GM21381 (cell line): ENCODE data around the gene ANO1.
"Not testable (repeated sequence)": the region's sequence is repeated elsewhere in the genome, so short reads cannot be mapped to it uniquely, and the experiment has no call there.

Source experiments
- ATAC-seq: cut with Tn5 transposase; IDR thresholded peaks from one replicate; pipeline ENCODE4 v1.9.1; 2021; ENCODE audit warnings: mild to moderate bottlenecking, moderate library complexity; ENCODE audit not compliant: unreplicated experiment

The ANO1 gene

DNA sequence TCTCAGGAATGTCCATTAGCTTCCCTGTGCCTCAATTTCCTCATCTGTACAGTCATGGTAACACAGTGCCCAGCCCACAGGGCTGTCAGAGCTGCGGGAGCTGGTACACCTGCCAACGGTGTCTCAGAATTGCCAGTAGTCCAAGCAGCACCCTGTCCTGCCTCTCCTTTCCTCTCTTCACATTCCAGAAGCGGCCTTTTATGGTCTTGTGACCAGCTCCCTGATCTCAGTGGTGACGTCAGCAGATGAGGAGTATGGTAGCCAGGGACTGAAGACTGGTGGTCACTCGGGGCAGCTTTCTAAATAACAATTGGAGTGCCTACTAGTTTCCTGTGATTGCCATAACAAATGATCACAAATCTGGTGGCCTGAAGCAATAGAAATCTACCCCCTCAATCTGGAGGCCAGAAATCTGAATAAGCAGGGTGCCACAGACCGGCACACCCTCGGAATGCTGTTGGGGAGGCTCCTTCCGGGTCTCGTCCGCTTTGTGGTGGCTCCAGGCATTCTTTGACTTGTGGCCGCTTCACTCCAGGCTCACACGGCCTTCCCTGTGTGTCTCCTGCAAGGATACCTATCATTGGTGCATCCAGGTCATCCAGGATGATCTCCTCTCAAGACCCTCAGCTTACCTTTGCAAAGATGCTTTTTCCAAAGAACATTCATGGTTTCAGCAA lies 127.1 kb downstream of the ANO1 start:
- ATAC-seq, result no peak

DNA sequence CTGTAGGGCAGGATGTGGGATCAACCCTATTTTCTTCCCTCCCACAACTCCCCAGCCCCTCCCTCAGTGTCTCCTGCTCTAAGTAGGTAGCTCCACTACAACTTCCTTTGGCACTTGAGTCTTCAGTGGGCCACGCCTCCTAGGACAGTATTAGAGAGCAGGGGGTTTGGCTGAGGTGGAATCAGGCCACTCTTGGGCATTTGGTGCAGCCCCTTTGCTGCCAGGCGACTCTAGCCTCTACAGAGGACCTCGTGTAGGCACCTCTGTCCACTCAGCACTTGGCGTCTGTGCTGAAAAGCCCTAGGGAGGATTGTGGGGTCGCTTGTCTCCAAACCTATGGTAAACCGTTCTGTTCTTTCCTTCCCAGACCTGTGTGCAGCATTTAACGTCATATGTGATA lies 127.6 kb downstream of the ANO1 start:
- no peak for ATAC-seq

DNA sequence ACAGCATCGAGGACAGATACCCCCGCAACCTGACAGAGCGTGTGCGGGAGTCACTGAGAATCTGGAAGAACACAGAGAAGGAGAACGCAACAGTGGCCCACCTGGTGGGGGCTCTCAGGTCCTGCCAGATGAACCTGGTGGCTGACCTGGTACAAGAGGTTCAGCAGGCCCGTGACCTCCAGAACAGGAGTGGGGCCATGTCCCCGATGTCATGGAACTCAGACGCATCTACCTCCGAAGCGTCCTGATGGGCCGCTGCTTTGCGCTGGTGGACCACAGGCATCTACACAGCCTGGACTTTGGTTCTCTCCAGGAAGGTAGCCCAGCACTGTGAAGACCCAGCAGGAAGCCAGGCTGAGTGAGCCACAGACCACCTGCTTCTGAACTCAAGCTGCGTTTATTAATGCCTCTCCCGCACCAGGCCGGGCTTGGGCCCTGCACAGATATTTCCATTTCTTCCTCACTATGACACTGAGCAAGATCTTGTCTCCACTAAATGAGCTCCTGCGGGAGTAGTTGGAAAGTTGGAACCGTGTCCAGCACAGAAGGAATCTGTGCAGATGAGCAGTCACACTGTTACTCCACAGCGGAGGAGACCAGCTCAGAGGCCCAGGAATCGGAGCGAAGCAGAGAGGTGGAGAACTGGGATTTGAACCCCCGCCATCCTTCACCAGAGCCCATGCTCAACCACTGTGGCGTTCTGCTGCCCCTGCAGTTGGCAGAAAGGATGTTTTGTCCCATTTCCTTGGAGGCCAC lies 128.3 kb downstream of the ANO1 start:
- no peak for ATAC-seq

DNA sequence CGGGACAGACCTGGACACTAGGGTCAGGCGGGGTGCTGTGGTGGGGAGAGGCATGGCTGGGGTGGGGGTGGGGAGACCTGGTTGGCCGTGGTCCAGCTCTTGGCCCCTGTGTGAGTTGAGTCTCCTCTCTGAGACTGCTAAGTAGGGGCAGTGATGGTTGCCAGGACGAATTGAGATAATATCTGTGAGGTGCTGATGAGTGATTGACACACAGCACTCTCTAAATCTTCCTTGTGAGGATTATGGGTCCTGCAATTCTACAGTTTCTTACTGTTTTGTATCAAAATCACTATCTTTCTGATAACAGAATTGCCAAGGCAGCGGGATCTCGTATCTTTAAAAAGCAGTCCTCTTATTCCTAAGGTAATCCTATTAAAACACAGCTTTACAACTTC lies 128.9 kb downstream of the ANO1 start:
- no peak for ATAC-seq

DNA sequence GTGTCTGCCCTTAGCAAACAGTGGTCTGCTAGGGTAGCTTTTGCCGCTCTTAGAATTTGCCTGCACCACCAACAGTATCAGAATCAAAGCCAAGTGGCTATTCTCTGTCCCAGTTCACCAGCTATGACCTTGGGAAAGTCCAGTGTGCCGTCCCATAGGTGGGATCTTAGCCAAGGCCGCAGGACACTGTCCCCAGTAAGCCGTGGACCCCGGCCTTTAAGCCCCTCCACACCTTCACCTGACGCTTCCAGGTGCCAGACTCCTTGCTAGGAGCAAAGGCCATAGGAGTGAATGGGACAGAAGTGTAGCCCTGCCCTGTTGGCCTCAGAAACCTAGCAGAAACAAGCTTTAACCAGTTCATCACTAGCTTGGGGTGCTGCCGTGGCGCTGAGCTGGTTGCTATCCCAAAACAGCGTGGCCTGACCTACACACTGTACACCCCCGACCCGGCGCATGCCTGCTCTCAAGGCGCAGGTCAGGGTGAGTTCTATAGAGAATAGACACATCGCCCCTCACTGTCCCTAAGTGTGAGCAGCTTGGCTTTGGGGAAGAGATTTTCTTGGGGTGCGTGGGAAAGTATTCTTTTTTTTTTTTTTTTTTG lies 129.5 kb downstream of the ANO1 start:
- no peak for ATAC-seq

DNA sequence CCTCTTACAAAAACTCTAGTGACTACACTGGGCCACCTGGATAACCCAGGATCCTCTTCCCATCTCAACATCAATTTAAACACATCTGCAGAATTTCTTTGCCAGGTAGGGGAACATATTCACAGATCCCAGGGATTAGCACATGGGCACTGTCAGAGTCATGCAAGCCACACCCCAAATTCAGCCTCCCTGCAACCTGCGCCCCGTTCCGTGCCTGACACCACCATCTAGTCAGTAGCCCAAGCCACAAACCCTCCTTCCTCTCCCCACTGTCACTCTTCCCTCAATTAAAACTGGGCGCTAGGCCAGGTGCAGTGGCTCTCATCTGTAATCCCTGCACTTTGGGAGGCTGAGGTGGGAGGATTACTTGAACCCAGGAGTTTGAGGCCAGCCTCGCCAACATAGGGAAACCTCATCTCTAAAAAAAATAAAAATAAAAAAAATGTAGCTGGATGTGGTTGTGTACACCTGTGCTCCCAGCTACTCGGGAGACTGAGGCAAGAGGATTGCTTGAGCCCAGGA lies 131.3 kb downstream of the ANO1 start:
- ATAC-seq, result no peak

DNA sequence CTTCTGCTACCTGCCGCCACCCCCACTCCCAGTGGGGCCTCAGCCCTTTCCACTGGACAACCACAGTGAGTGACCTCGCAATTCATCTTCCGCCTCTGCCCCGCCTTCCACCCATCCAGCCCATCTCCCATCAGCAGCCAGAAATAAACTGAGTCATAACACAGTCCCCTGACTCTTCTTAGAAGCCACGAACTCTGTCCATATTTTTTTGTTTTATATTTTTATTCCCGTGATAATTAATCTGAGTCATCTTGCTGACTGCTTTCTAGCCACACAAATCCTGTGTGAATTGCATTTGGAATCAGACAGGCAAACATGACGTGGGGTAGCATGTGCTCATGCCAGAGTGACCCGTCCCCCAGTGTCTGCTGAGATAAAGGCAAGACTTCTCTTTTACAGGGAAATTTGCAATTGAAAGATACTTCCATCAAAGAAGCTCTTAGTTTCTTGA lies 132.0 kb downstream of the ANO1 start:
- ATAC-seq, result no peak

DNA sequence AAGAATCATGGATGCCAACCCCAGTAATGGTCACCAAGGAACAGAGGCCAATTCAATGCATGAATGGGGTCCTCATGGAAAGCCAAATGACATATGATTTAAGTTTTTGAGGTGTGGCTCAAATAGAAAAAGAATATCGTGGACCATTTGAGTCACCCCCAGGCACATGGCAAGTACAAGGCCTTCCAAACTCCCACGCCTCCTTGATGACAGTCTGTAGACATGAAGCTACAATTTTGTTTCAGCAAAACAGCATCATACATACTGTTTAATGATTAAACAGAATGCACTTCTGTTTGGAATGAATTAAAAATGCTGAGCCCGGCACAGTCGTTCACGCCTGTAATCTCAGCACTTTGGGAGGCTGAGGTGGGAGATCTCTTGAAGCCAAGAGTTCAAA lies 132.4 kb downstream of the ANO1 start:
- no peak for ATAC-seq

DNA sequence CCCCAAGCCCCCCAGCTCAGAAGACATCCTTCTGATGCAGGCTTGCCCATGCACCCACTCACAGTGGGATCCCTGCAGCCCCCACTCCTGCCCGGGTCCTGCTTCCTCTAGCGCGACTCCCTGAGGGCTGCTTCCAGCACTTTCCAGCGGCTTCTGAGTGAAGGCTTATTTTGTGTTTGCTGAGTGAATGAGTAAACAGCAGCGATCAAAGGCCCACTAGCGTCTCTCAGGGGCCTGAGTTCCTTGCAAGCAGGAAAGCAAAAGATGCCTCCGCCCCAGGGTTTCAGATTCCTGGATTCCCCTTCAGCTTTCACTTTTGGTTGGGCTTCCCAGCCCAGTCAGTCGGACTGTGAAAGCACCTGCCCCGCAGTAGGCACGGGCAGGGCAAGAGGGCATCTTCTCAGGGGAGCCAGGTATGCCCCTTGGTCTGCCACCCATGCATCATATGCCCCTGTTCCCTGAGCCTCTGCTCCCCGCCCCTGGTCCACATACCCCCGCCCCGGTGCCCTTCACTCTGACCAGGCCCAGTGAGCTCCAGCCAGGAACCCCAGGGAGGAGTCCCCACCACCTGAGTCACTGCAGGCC lies 134.2 kb downstream of the ANO1 start:
- ATAC-seq, result no peak

DNA sequence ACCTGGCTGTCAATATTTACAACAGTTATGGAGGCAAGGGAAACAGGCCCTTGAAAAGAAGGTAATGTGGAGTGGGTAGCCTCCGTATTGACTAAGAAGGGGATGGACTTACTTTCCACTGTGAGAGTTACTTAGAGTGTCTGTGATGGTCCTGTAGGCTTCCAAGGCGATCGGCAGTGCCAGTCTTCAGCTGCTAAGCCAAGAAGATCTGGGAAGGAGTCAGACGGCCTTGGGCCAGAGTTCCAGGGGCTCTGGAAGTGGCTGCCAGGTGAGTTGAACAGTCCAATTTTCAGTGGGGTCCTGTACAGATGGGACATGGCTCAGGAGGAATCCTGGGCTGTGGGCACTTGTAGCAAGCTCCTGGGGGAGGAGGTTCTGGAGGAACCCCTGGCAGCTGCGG lies 139.3 kb downstream of the ANO1 start:
- ATAC-seq, result not testable (repeated sequence)

DNA sequence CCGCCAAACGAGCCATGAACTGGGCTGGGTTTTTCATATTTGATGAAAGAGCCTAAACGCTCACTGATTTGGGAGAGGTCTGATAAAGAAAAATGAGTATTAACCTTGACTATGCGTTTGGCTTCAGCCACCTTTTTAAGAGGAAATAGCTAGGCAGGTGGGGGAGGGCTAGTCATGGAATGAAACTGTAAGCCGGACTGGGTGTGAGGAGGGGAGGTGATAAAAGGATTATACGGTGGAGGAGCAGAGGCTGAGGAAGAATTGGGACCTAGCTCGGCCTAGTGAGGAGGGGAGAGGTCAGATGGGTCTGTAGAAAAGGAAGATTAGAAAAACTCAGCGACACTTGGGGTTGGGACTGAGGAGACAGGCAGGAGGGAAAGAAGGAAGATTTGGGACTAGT lies 140.0 kb downstream of the ANO1 start:
- not testable (repeated sequence) for ATAC-seq

DNA sequence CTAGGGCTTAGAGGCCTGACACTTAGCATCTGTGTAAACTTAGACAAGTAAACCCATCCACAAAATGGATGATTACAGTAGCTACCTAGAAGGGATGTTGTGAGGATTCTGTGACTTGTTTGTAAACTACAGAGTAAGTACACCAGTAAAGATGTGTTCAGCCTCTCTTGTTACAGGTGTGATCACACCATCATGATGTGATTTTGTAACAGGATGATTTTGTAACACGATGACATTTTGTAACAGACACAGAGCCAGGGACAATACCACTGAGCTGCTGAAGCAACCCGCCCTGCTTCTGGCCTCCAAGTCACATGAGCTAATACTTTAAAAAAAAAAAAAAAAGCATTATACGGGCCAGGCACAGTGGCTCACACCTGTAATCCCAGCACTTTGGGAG lies 142.0 kb downstream of the ANO1 start:
- ATAC-seq, result no peak

DNA sequence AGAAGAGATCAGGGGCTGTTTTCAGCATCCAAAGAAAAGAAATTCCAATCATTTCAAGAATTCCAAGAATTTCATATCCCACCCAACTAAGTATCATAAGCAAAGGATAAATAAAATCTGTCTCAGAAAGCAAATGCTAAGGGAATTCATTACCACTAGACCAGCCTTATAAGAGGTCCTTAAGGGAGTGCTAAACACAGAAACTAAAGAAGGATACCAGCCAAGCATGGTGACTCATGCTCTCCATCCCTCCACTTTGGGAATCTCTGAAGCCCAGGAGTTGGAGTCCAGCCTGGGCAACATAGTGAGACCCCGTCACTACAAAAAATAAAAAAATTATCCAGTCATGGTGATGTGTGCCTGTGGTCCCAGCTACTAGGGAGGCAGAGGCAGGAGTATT lies 142.8 kb downstream of the ANO1 start:
- ATAC-seq, result no peak

DNA sequence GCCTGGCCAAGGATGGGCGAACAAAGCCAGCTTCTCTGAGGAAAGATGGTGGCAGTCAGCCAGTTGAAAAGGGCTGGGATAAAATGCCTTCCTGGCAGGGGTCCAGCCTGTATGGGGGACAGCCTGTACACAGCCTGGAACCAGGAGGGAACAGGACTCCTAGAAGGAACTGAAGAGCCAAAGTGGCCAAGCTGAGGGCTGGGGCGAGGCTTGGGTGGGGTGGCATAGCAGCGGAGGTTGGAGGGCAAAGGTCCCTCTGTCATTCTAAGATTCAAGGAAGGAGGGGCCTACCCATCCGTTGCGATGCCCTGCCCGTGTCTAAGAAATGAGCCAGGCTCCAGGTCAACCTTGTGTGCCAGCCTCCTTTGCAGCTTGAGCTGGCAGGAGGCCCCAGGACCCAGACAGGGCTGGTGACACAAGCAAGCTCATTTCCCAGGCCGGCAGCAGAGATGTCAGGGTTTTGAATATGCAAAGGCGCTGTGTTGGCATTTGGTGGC lies 147.6 kb downstream of the ANO1 start:
- ATAC-seq, result no peak

DNA sequence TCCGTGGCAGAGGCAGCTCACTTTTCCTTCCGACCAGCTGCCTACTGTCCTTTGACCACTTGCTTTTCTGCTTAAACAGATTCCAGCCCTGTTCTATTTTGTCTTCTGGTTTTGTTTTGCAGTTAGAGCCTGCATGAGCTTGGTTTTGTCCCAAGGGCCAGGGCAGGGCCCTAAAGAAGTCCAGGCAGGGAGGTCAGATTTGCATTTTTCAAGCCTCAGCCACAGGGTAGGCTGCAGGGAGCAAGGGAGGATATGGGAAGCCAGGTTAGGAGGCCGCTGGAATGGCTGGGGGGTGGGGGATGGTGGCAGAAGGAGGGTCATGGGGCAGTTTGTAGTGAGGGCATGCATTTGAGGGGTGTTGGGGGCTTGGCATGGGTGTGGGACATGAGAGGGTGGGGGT lies 148.1 kb downstream of the ANO1 start:
- no peak for ATAC-seq

DNA sequence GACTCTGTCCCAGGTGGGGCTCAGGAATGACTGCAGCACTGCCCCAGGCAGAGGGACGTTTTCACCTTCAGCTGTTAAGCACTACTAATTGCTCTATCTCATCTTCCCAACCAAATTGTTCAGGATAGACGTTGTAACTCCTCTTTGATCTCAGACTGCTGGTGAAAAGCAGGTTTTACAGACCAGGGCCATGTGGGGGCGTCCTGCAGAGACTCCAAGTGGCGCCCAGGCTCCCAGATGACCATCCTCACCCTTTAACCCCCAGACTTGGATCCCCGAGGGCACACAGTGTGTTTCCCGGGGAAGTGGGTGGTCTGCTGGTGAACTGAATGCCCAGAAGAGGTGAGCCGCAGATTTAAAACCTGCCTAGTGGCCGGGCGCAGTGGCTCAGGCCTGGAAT lies 148.8 kb downstream of the ANO1 start:
- ATAC-seq, result no peak

DNA sequence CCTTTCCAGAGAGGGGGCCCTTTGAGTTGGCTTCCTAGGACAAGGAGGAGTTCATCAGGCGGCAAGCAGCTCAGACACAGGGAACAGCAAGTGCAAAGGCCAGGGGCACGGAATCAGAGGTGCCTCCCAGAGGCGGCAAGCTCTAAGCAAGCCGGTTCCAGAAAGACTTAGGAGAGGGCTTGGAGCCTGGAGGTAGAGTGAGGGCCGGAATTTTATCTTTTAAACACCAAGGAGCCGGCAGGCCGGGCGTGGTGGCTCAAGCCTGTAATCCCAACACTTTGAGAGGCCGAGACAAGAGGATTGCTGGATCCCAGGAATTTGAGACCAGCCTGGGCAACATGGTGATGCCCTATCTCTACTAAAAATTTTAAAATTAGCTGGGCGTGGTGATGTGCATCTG lies 151.6 kb downstream of the ANO1 start:
- ATAC-seq, result no peak

DNA sequence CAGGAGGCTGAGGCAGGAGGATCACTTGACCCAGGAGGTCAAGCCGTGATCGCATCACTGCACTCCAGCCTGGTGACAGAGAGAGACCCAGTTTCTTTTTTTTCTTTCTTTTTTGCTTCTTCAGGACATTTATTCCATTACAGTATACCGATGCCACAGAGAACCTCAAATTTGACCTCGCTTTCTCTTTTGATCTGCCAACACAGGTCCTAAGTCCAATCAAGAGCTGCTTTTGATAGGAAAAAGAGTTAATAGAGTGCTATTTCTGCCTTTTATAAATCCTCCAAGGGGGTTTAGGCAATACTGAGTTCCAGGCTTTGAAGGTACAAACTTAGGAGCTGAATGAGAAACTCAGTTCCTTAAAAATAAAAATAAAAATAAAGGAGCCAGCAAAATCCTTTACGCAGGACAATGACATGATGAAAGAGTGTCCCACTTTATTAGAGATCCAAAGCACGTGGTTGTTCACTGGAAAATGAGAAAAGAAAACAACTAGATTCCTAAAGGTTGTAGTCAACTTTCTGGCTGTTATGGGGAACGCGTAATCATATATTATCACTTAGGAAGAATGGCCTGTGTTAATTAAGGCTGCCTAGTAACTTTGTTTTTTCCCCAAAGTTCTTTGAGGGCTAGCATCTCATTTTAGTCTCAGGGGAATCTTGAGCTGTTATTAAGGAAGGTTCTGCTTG lies 152.2 kb downstream of the ANO1 start:
- no peak for ATAC-seq

DNA sequence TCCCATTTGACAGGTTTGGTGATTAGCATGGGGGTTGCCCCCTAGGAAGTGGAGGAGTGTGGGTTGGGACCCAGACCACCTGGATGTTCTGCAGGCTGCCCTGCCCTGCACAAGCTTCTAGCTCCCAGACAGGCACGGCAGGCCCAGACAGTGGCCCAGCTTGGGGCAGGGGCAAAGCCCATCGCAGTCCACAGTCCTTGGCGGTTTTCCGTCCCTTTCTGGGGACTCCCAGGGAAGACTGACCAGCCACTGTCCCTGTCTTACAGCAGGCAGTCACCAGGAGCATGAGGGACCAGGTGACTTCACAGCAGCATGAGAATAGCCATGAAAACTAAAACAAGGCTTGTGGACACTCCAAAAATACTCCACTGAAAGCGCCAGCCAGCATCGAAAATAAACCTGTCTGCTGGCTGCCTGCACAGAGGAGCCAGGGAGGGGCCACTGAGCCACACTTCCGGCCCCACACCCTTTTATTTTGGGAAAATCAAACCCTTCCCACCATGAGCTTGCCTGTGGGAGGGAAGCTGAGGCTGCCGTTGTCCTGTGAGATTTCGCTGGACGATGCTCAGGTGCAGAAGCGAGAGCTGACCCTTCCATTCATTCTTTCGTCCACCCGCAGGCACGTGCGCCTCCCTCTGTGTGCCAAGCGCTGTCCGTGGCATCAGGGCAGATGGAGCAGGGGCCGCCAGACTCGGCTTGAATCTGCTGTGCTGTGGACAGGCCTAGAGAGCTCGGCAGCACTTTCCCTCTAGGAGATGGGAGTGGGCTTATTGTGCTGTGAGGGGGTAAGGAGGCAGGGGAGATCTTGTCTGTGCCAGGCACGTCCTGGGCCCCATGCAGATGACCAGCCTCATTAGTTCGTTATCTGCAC lies 153.0 kb downstream of the ANO1 start:
- no peak for ATAC-seq

DNA sequence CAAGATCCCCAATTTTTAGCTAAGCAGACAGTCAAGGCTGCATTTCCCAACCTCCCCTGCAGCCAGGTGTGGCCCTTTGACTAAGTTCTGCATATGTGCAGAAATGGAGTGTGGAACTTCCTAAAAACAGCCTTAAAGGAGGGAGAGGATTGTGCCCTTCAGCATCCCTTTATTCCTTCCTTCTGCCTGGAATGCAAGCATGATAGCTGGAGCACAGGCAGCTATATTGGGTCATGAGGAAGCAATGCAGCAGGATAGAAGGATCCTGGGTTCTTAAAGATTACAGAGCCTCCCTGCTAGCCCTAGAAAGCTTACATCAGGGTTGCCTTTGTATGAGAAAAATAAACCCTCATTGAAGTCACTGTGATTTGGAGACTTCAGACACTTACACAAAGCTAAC lies 154.9 kb downstream of the ANO1 start:
- ATAC-seq, result no peak
